SKM-1 treated with dmso at 0.1 percent for 144 hours (cell line): ENCODE results near the gene SAFB2.
A peak's percentile ranks its signal among the peaks of the same experiment; 100 is the strongest.

ENCODE experiments used
- DNase-seq: peaks from one replicate; lab custom pipeline; 2025; ENCODE audit not compliant: unreplicated experiment; lab: John Stamatoyannopoulos, UW

SAFB2 gene

DNA sequence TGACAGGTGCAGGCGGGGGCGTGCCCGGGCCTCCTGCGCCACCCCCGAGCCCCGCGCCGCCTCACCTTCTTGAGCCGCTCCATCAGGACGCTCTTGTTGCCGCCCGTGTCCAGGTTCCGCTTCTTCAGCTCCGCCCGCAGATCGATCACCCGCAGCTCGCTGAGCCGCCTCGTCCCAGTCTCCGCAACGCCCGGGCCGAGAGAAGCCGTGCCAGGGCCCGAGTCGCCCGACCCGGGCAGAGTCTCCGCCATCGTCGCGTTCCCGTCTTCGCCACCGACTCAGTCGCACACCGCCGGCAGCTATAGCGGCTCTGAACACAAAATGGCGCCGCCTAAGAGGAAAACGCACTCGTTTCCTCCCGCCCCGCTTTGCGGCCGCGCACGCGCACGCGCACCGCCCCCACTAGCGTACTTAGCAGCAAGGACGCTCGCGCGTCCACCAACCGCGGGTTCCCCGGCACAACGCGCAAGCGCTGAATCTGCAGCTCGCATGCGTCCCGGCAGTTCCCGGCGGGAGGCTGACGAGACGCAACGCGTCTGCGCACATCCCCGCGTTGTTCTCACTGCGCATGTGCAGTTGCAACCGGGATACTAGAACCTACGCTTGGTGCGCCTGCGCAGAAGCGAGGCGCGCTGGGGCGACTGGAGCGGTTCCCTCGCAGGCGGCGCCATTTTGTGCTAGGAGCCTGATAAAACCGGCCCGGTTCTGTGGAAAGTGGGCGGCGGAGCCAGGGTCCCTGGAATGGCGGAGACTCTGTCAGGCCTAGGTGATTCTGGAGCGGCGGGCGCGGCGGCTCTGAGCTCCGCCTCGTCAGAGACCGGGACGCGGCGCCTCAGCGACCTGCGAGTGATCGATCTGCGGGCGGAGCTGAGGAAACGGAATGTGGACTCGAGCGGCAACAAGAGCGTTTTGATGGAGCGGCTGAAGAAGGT lies at the start of gene SAFB2, which contains the start of gene SAFB:
SAFB2 (minus strand) TSS at position 312 of the 932 bp plus-strand sequence; CDS start at position 251, 61 bp downstream.
SAFB (plus strand) TSS at position 619 of the 932 bp plus-strand sequence; CDS start at position 742, 123 bp downstream.
- peak; percentile 100 for DNase-seq

DNA sequence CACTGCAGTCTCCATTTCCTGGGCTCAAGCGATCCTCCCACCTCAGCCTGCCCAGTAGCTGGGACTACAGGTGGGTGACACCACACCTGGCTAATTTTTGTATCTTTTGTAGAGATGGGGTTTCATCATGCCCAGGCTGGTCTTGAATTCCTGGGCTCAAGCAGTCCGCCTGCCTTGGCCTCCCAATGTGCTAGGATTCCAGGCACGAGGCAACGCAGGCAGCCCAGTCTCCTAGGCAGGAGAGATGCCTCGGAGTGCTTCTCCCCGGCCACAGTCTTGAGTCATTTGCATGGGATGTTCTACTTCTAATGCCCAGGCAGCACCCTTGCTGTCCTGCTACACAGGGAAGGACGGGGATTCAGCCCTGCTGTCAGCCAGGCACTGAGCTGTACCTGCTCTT lies 49.0 kb upstream of the SAFB2 start:
- DNase-seq = no peak

DNA sequence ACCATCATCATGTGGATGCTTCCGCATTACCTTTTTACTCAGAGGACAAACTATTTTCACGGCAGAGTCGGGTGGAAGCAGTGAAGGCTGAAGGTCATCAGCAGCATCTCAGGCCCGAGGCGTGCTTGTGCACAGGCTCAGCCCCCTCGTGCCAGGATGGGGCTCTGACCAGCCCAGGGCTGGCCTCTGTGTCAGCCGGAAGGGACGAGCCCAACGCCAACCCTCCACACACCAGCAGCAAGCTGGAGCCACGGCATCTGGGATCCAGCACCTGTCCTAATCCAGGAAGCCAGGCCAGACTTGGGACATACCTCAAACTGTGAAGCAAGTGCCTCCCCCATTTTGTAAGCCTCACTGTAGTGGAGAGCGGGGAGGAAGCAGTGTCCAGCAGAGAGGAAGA lies 46.6 kb upstream of the SAFB2 start:
- DNase-seq = no peak

DNA sequence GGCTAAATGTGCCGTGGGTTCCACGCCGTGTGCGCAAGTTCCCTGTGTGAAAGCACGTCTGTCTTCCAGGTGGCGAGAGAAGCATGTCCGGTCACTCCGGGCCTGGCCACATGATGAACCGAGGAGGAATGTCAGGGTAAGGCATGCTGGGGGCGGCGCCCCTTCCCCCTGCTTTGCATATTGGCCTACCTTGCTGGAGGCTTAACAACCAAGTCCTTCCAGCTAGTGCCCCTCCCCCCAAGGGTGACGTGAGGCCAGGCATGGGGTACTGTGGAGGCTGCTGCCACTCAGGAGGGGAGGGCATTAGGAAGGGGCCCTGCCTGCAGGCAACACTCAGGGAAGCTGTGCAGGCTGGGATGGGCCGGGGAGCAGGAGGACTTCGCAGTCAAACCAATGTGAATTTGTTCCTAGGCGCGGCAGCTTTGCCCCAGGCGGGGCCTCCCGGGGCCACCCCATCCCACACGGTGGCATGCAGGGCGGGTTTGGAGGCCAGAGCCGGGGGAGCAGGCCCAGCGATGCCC lies 45.2 kb upstream of the SAFB2 start:
- DNase-seq = no peak

DNA sequence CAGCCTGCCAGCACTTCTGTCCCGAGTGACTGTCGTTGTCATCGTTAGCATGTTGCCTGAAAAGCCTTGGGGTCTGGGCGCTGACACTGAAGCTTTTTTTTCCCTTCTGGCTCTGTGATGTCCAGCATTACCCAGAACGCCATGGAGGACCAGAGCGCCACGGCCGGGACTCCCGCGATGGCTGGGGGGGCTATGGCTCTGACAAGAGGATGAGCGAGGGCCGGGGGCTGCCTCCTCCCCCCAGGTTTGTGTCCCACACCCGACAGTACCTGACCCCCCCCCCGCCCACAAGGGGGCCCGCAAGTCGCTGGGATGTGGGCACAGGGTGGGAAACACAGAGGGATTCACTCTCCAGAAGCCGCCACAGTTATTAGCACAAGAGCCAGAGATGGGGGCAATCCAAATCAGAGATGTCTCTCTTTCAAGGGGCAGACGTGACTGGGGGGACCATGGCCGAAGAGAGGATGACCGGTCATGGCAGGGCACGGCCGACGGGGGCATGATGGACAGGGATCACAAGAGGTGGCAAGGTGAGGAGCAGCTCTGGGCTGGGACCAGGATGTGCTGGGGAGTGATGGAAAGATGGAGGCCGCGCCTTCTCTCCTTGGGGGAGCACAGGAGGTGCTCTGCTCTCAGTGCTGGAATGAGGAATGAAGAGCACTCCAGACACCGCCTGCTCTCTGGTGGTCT lies 44.5 kb upstream of the SAFB2 start:
- DNase-seq = no peak

DNA sequence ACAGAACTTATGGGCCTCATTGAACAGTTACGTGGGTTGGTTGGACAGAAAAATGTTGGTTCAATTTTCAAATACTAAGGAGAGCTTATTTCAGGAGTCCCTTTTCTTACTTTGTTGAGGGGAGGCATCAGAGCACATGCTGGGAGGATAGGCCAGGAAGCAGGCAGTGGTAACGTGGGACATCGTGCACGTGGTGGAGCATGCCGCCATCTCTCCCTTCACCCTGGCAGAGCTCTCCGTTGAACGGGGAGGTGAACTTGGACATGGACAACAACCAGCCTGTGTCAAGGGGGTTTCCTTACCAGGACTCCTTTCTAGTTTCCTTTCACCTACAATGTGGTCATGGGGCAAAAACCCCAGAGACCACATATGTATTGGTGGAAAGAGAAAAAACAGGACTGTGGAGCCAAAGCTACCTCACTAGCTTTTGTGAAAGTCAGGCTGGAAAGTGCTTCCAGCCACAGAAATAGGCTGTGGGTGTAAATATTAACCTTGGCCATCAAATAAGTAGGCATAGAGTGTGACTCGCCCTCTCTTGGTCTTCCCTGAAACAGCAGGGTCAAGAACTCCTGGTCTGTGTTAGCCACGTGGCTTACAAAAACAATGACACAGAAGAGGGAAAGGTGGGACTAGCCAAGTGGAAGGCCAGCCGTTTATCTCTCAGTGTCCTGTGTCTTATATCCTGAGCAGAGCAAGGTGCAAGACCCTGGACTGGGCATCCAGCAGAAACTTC lies 43.4 kb upstream of the SAFB2 start:
- no peak for DNase-seq

DNA sequence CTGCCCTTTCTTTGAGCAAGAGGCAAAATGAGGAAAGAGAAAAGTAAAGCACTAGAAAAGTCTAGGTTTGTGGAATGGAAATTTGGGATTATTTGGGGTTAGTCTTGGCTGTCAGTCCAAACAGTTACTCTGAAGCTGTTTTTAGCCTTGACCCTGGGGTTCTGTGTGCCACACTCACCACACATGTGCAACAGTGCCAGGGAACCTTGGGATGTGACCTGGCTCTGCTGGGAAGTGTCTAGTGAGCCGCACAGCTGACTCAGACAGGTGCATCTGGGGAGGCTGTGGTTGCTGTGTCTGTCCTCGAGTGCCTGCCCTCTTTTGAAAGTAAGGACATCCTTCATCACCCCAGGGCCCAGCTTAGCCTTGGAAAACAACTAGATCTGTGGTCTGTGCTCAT lies 41.9 kb upstream of the SAFB2 start:
- DNase-seq = no peak

DNA sequence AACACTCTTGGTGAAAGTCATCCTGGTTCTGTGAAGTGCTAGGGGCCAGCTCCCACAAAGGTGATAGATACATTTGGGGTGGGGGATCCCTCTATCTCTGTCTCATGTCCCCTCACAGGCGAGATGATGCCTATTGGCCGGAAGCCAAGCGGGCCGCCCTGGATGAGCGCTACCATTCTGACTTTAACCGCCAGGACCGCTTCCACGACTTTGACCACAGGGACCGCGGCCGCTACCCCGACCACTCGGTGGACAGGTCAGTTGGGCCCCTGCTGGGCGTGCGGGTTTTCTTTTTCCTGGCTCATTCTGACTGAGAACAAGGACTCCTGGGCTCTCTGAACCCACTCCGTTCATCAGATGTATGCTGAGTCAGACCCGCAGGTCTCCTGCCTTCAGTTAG lies 41.3 kb upstream of the SAFB2 start:
- DNase-seq = no peak

DNA sequence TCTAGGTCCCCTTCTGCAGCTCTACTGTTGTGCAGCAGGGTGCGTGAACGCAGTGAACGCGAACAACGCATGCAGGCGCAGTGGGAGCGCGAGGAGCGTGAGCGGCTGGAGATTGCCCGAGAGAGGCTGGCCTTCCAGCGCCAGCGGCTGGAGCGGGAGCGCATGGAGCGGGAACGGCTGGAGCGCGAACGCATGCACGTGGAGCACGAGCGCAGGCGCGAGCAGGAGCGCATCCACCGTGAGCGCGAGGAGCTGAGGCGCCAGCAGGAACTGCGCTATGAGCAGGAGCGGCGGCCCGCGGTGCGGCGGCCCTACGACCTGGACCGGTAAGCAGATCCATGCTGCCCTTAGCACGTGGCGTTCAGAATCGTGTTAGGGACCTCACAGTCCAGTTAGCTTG lies 38.9 kb upstream of the SAFB2 start:
- no peak for DNase-seq

DNA sequence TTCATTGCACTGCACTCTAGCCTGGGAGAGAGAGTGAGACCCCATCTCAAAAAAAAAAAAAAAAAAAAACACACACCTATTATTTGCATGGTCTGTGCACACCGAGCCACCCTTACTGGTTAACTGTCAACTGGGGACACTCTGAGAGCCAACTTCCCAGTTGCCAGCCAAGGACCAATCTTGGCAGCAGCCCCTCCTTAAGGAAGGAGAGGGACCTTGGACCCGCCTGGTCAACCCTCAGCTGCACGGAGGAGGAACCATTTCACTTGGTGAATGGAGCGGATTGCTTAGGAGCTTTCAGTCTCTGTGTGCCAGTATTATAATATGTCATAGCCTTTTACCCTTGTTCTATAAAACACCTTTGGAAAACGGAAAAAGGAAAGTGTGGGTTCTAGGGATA lies 32.8 kb upstream of the SAFB2 start:
- DNase-seq = no peak

DNA sequence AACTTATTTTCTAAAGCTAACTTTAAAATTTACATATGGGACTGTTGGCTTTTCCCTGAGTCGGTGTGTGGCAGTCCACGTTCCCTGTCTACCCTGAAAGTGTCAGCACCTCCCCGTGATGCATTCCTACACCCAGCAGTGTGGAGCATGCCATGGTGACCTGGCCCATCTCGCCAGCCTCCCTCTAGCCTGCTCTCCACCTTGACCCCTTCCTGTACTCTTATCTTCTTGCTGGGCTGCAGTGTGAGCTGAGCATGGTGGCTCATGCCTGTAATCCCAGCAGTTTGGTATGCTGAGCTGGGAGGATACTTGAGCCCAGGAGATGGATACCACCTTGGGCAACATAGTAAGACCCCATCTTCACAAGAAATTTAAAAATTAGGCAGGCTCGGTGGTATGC lies 32.4 kb upstream of the SAFB2 start:
- no peak for DNase-seq

DNA sequence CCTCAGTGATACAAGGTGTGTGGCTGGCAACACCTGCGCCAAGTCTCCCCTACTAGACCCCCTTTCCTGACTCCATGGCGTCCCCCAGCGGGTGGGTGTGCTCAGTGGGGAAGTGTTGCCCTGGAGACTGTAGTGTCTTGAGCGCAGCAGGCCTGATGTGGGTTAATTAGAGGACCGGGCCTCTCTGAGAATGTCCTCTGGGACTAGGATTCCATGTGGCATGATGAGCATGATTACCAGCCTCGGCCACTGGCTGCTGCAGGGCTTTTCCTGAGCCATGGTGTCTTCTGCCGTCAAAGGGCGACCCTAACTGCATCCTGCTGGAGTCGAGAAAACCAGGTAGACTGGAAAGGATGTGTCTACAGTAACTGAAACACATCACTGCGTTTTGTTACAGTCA lies 29.7 kb upstream of the SAFB2 start:
- DNase-seq = no peak

DNA sequence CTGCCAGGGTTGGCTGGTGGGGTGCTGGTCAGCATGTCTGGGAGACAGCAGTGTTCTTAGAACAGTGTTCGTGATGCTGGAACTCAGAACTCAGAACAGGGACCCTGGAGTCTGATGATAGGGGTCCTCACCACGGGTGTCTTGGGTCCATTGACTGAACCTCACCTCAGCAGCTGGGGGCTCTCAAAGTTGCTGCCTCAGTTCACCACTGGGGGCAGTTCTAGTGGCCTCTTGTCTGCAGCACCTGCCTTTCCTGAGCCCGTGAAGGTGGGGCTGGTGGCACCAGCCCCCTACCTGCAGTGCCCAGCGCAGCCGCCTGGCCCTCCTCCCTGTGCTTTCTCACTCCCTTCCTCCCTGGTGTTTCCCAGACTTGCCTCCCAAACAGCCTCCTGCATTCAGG lies 28.8 kb upstream of the SAFB2 start:
- no peak for DNase-seq

DNA sequence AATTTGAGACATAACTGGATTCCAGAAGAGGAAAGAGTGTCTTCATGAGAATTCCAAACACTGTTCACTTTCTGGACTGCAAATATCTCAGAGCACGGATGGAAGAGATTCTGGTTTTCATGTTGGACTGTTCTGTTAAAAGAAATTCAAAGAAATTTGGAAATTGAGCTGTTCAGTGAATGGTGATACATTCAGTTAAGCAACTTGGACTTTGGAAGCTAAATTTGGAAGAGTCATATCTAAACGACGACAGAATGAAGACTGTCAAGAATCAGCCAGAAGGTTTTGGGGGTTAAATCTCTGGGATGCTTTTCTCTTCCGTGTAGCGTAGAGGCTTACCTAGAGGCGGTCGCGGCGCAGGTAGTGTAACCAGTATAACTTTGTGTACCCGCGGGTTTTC lies 25.9 kb upstream of the SAFB2 start:
- DNase-seq = no peak

DNA sequence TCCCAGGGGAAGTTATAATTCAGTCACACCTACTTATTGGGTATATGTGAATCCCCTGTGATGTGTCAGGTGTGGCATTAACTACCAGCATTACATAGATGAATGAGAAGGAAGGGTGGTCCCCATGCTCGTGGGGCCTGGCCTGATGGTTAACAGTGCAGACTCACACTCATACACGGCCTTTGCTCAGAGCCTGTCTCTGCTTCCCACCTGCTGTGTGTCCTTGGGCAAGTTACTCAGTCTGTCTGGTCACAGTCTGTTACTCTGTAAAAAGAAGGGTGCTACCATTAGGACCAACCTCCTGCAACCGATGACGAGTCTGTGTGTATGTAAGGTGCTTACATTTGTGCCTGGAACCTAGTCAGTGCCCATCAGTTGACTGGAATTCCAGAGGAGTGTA lies 24.1 kb upstream of the SAFB2 start:
- DNase-seq = no peak

DNA sequence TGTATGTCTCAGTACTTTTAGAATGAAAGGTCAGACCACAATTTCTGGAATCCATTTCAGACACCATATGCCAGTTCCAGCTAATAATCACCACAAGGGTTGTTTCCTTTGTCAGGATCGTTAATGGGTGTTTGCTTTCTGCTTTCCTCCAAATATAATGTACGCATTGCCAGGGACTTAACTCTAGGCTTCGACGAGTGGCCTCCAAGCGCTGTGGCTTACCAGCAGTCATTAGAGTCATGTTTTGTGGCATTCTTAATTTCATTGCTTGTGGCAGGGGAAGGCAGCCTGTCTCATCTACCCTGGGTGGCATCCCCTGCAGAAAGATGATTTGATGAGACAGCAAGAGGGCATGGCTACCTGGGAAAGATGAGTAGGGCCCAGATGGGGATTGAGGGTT lies 22.8 kb upstream of the SAFB2 start:
- no peak for DNase-seq

DNA sequence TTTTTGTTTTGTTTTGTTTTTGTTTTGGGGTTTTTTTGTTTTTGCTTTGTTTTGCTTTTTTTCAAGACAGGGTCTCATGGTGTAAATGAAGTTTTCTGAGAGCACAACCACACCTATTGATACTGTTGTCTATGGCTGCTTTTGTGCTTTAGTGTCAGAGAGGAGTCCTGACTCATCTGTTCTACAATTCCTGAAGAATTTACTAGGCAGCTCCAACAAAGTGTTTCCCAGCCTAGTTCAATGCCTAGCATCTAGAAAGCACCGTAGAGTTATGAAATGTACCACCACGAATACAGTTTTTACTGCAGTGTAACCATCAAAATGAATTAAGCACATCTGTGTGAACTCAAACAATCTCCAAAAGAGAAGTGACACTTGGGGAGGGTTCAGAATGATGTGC lies 21.5 kb upstream of the SAFB2 start:
- no peak for DNase-seq

DNA sequence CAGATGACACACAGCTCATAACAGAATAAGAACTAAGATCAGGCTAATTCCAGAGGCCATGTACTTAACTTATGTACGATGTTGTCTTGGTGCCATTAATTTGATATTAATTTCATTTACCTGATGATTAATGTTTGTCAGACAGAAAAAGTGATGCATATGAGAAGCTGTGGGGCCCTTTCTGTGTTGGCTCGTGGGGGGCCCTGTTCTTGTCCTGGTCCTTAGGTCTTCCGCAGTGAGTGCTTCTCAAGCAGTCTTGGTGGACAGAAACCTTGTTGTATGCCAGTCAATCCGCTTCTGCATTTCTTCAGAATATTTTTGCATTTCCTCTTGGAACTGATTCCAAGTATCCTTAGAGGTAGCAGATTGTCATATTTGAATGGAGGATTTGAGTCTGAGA lies 20.5 kb upstream of the SAFB2 start:
- DNase-seq = no peak

DNA sequence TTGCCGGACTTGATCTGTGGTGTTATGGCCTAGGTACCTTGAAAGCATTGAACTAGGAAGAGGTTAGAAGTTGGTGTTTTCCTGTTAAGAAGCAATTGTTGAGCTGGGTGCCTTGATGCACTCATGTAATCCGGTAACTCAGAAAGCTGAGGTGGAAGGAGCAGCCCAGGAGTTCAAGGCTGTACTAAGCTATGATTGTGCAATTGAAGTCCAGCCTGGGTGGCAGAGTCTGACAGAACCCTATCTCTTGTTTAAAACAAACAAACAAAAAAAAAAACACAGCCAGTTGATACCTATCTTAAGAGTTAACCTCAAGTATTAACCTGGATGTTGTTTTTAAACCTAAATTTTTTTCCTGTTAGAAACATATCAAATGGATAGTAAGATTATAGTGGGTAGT lies 19.6 kb upstream of the SAFB2 start:
- no peak for DNase-seq

DNA sequence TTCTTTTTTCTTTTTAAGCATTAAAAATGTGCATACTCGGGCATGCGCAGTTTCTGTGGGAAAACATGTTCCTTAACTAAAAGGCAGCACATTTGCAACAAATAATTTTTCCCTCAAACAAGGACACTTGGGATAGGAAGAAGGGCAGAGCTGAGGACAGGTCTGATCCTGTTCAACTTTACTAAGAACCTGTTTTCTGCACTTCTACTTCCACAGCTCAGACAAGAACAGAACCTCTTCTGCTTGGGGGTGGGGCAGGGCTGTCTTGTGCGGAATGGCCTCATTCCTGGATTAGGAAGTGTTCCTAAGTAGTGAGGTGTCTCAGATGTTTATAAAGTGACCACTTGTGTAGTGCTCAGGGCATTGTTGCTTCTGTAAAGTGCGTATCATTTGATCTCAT lies 18.6 kb upstream of the SAFB2 start:
- no peak for DNase-seq

DNA sequence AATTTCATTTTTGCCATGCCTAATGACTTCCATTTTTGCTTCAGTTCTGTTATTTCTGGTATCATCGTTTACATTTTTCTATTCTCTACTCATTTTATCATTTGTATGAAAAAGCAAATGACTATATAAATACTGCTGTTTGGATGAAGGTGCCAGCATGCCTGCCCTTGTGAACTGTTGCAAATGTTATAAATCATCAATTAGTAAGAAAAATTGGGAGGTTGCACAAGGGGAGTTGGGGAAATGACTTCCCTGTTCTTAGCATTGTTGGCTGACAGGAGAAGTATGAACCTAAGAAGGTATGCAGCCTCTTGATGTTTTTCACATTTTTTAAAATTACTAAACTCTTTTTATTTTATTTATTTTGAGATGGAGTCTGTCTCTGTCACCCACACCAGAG lies 15.4 kb upstream of the SAFB2 start:
- no peak for DNase-seq
